SK-N-SH (cell line): ENCODE measurements around the gene MAF. TPM values are rescaled to one million over a fixed set of nuclear protein-coding genes. Genes with fewer than 3 reads are reported as not detected.

Experiments used
- CTCF ChIA-PET: fragments of 300-600, 350-600 bp; formaldehyde crosslinking; extraction: SDS; loops from one replicate; lab custom pipeline; 2021; lab: Yijun Ruan, JAX
- POLR2A ChIA-PET: fragments of 350-600 bp; sonication (Branson Sonifier 250); formaldehyde crosslinking; extraction: SDS; loops from one replicate; lab custom pipeline; 2020; ENCODE audit warnings: antibody characterized with exemption, inconsistent platforms; lab: Yijun Ruan, JAX
- DNase-seq: peaks from one replicate; pipeline ENCODE4 v3.0.0; 2012
- H2AFZ ChIP-seq: fragments of 200-600 bp; sonication (generic); 2 replicates; pipeline ENCODE4 v1.8.1; 2016; ENCODE audit warnings: antibody characterized with exemption, mild to moderate bottlenecking, low read depth
- H3F3A ChIP-seq: fragments of 200-600 bp; sonication (generic); replicated peaks from 2 replicates; pipeline ENCODE3; 2016; ENCODE audit warnings: antibody characterized with exemption, mild to moderate bottlenecking; ENCODE audit not compliant: insufficient read depth
- H3K27ac ChIP-seq, 2 experiments: fragments of 200-500 bp in 1 of 2; fragments of 200-600 bp in 1 of 2; sonication (Bioruptor generic) in 1 of 2; sonication (generic), shearing (Covaris generic) in 1 of 2; 2 replicates each; pipeline versions ENCODE4 v1.5.1 to v1.6.1; 2014 to 2016; ENCODE audit warnings: low read depth in 2 of 2, inconsistent platforms in 1 of 2, low read length in 1 of 2, mild to moderate bottlenecking in 1 of 2, mixed read lengths in 1 of 2
- H3K27me3 ChIP-seq: fragments of 200-600 bp; sonication (generic), shearing (Covaris generic); 2 replicates; pipeline ENCODE4 v1.6.1; 2016; ENCODE audit warnings: mixed run types; ENCODE audit not compliant: insufficient read depth
- H3K36me3 ChIP-seq, 2 experiments: fragments of 200-500 bp in 1 of 2; fragments of 200-600 bp in 1 of 2; sonication (Bioruptor generic) in 1 of 2; sonication (generic) in 1 of 2; replicated peaks in 1 of 2; 2 replicates each; pipeline versions ENCODE3 to v1.5.1; 2014 to 2016; ENCODE audit warnings: low read length in 1 of 2, mild to moderate bottlenecking in 1 of 2; ENCODE audit not compliant: insufficient read depth in 2 of 2, control insufficient read depth in 1 of 2
- H3K4me1 ChIP-seq, 2 experiments: fragments of 200-500 bp in 1 of 2; fragments of 200-600 bp in 1 of 2; sonication (Bioruptor generic) in 1 of 2; sonication (generic), shearing (Covaris generic) in 1 of 2; 2 replicates each; pipeline versions ENCODE4 v1.5.1 to v1.6.1; 2014 to 2016; ENCODE audit warnings: low read depth in 1 of 2, low read length in 1 of 2, mixed run types in 1 of 2; ENCODE audit not compliant: insufficient read depth in 2 of 2, control insufficient read depth in 1 of 2
- H3K4me2 ChIP-seq: fragments of 200-600 bp; sonication (generic), shearing (Covaris generic); 2 replicates; pipeline ENCODE4 v1.6.1; 2017; ENCODE audit warnings: mixed run types
- H3K4me3 ChIP-seq, 2 experiments: fragments of 200-500 bp in 1 of 2; fragments of 200-600 bp in 1 of 2; sonication (Bioruptor generic) in 1 of 2; sonication (generic), shearing (Covaris generic) in 1 of 2; 2 replicates each; pipeline versions ENCODE4 v1.5.1 to v1.8.1; 2014 to 2016; ENCODE audit warnings: low read depth in 2 of 2, inconsistent platforms in 1 of 2, low read length in 1 of 2, mild to moderate bottlenecking in 1 of 2, mixed read lengths in 1 of 2, moderate library complexity in 1 of 2
- H3K79me2 ChIP-seq: fragments of 200-600 bp; sonication (generic); 2 replicates; pipeline ENCODE4 v1.8.1; 2017; ENCODE audit warnings: mild to moderate bottlenecking; ENCODE audit not compliant: insufficient read depth
- H3K9ac ChIP-seq: fragments of 200-600 bp; sonication (generic); 2 replicates; pipeline ENCODE4 v1.6.1; 2017; ENCODE audit warnings: mixed run types
- H3K9me2 ChIP-seq: fragments of 200-600 bp; sonication (generic); 2 replicates; pipeline ENCODE4 v1.6.1; 2017; ENCODE audit warnings: mixed run types
- H3K9me3 ChIP-seq: fragments of 200-600 bp; sonication (generic); 2 replicates; pipeline ENCODE4 v1.6.1; 2017; ENCODE audit warnings: mixed run types, mild to moderate bottlenecking, moderate library complexity
- H4K20me1 ChIP-seq: fragments of 200-600 bp; sonication (generic); 2 replicates; pipeline ENCODE4 v1.6.1; 2017; ENCODE audit warnings: mild to moderate bottlenecking, mixed run types; ENCODE audit not compliant: insufficient read depth
- FOXJ3 ChIP-seq: sonication (generic); formaldehyde crosslinking; IDR thresholded peaks from 2 replicates; pipeline ENCODE4 v1.5.1; 2020; ENCODE audit warnings: mild to moderate bottlenecking, missing genetic modification reagents
- GATA2 ChIP-seq: sonication (generic); formaldehyde crosslinking; IDR thresholded peaks from 2 replicates; pipeline ENCODE4 v1.5.0; 2020; ENCODE audit warnings: mild to moderate bottlenecking, missing genetic modification reagents
- NRF1 ChIP-seq: IDR thresholded peaks from 2 replicates; pipeline ENCODE4 v1.6.1; 2012; ENCODE audit warnings: low read depth, mild to moderate bottlenecking, low read length
- PBX3 ChIP-seq: IDR thresholded peaks from 2 replicates; pipeline ENCODE4; 2012
- REST ChIP-seq: IDR thresholded peaks from 2 replicates; pipeline ENCODE4 v1.6.1; 2012; ENCODE audit warnings: mild to moderate bottlenecking, low read depth, low read length, moderate library complexity
- ZBTB33 ChIP-seq: IDR thresholded peaks from 2 replicates; pipeline ENCODE4 v1.4.0; 2012; ENCODE audit warnings: low read depth, borderline replicate concordance
- WGBS: methylation state at CpG from one replicate; pipeline ENCODE4 v1.1.6; 2017; ENCODE audit warnings: low lambda C conversion rate; 5-methylcytosine and 5-hydroxymethylcytosine counted together
- polyA plus RNA-seq, 3 experiments: library from polyadenylated mRNA; depleted of rRNA; stranded (reverse); fragments of >200 nt; gene quantifications; 2 replicates each; pipeline ENCODE4 v1.2.3, GENCODE V29; 2012

The MAF gene
- polyA plus RNA-seq, 1 of the 3 experiments (the other 2 are of a cell fraction) = 0.23 TPM

GRCh38 chr16:79557421-79557820, 43.1 kb downstream of the MAF start (continued):
- TF ChIP-seq NRF1 (no peak), ZBTB33 (no peak)

GRCh38 chr16:79554912-79555311, 45.6 kb downstream of the MAF start:
- no peaks in the 10 kb centered on the region for H3K9me2 ChIP-seq
- no peak for DNase-seq
- ChIA-PET CTCF (interaction anchor here (1.0 kb wide), 1 partner anchor 47 kb away, joined by 4 read pairs; no protein-coding TSS in a partner anchor), POLR2A (no interaction called here)
- no peak overlapping the region for H3K4me3 ChIP-seq
- H3K27ac ChIP-seq = no peak overlapping the region
- H3K27me3 ChIP-seq = no peaks in the 10 kb centered on the region
- H2AFZ ChIP-seq = no peak overlapping the region
- H4K20me1 ChIP-seq = no peaks in the 10 kb centered on the region
- no peak overlapping the region for H3K9ac ChIP-seq
- no peaks in the 10 kb centered on the region for H3K4me1 ChIP-seq
- TF ChIP-seq REST = no peak
- TF ChIP-seq PBX3 = no peak
- no peak for TF ChIP-seq GATA2 (CRISPR knock-in tag)
- H3K79me2 ChIP-seq = no peaks in the 10 kb centered on the region
- no peak overlapping the region for H3K4me2 ChIP-seq
- no peaks in the 10 kb centered on the region for H3F3A ChIP-seq
- H3K36me3 ChIP-seq = no peaks in the 10 kb centered on the region
- H3K9me3 ChIP-seq = no peaks in the 10 kb centered on the region

DNA sequence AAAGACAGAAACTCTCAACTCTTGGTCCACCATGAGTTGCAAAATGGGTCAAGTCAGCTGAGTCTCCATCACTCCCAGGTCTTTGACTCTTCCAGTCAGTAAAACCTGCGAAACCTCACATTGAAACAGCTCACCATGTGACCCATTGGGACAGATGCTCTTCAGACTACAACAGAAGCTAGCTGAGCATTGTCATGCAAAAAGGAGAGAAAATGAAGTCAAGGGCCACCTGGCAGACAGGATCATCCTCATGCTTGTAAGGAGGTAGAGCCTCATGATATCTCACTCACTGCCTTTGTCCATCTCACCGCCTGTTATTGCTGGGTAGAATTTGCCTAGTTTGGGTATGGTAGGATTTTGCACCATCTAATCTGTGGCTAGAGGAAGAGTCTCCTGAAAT, 50.2 kb downstream of the MAF start:
- CTCF ChIA-PET = interaction anchor here (1.0 kb wide), 1 partner anchor 52 kb away, joined by 4 read pairs; no protein-coding TSS in a partner anchor
- no peaks in the 10 kb centered on the region for H3K36me3 ChIP-seq

More for the DNA sequence above, 50.2 kb downstream of the MAF start:
- no peaks in the 10 kb centered on the region for H4K20me1 ChIP-seq
- POLR2A ChIA-PET = interaction anchor here (0.6 kb wide), 1 partner anchor 103 kb away, joined by 3 read pairs; no protein-coding TSS in a partner anchor
- H3K4me3 ChIP-seq = no peak overlapping the region
- no peaks in the 10 kb centered on the region for H3K4me1 ChIP-seq
- WGBS = 50% methylated on average over 2 of the region's 2 CpGs
- no peak overlapping the region for H3K27ac ChIP-seq
- DNase-seq = no peak
- H3K79me2 ChIP-seq = no peaks in the 10 kb centered on the region
- H3K9me3 ChIP-seq = no peaks in the 10 kb centered on the region
- H2AFZ ChIP-seq = no peak overlapping the region
- no peaks in the 10 kb centered on the region for H3K9me2 ChIP-seq
- TF ChIP-seq FOXJ3 = no peak
- no peak overlapping the region for H3K4me2 ChIP-seq
- no peaks in the 10 kb centered on the region for H3F3A ChIP-seq
- H3K27me3 ChIP-seq = no peaks in the 10 kb centered on the region
- no peak overlapping the region for H3K9ac ChIP-seq
